ENCODE measurements around the gene PTGES2.

DNA sequence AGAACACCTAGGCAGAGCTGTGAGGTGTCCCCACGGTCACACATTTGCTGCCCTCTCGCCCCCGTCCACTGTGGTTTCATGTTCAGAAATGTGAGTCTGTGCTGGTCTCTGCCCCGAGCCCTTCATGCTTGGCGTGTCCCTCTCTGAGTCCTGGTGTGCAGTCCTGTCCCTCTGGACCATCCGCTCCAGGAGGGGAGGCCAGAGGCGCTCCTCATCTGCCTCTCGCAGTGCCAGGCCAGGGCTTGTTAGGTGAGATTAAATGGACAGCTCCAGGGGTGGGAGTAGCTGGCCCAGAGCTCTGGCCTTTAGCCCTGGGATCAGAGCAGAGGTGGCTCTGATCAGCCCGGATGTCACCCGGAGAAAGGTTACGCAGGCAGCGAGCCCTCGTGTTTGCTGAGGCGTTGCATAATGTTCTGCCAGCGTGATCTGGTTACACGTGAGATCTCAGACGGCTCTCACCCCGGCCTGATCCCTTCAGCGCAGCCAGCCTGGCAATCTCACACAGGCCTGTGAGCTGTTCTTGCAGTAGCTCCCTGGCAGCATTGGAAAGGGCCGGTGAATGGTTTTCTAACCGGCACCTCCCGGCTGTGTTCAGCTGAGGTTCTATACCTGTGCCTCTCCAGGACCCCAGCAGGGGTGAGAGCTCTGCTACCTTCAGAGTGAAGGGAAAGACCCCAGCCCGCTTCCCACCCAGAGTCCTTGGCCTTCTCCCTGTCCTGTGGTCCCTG is 24.5 kb downstream of the PTGES2 start:
- TF ChIP-seq, protein P1, sequence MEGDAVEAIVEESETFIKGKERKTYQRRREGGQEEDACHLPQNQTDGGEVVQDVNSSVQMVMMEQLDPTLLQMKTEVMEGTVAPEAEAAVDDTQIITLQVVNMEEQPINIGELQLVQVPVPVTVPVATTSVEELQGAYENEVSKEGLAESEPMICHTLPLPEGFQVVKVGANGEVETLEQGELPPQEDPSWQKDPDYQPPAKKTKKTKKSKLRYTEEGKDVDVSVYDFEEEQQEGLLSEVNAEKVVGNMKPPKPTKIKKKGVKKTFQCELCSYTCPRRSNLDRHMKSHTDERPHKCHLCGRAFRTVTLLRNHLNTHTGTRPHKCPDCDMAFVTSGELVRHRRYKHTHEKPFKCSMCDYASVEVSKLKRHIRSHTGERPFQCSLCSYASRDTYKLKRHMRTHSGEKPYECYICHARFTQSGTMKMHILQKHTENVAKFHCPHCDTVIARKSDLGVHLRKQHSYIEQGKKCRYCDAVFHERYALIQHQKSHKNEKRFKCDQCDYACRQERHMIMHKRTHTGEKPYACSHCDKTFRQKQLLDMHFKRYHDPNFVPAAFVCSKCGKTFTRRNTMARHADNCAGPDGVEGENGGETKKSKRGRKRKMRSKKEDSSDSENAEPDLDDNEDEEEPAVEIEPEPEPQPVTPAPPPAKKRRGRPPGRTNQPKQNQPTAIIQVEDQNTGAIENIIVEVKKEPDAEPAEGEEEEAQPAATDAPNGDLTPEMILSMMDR (IDR thresholded peaks at IDR 0.05), result no peak
- peak in 1 of 2 donors; percentile 47 for TF ChIP-seq POLR2A (IDR thresholded peaks at IDR 0.05)

All from thyroid gland (tissue), 4 donors.